H9 (cell line): Measurements from ENCODE around the gene DYRK2. TPM values are rescaled to one million over a fixed set of nuclear protein-coding genes. Genes with fewer than 3 reads are reported as not detected.

Source experiments
- DNase-seq: peaks from one replicate; pipeline ENCODE4 v3.0.0-alpha.2; 2017
- H2AFZ ChIP-seq: one replicate; pipeline ENCODE4 v1.6.1; 2013; ENCODE audit warnings: mild to moderate bottlenecking, low read length, control low read depth, moderate library complexity
- H2AK5ac ChIP-seq: 2 replicates; pipeline ENCODE4 v1.6.1; 2013; ENCODE audit warnings: low read length, control low read depth, mixed read lengths; ENCODE audit not compliant: insufficient read length
- H2BK120ac ChIP-seq: one replicate; pipeline ENCODE4 v1.6.1; 2013; ENCODE audit warnings: low read depth, mild to moderate bottlenecking, low read length, control low read depth, inconsistent platforms; ENCODE audit not compliant: poor library complexity, severe bottlenecking
- H2BK12ac ChIP-seq: 2 replicates; pipeline ENCODE4 v1.6.1; 2013; ENCODE audit warnings: low read length, control low read depth, mixed read lengths, low read depth; ENCODE audit not compliant: insufficient read length
- H2BK15ac ChIP-seq: 2 replicates; pipeline ENCODE4 v1.6.1; 2013; ENCODE audit warnings: low read depth, low read length, control low read depth
- H2BK20ac ChIP-seq: one replicate; pipeline ENCODE4 v1.6.1; 2013; ENCODE audit warnings: low read depth, mild to moderate bottlenecking, low read length, control low read depth, inconsistent platforms; ENCODE audit not compliant: poor library complexity, severe bottlenecking
- H2BK5ac ChIP-seq: 2 replicates; pipeline ENCODE4 v1.6.1; 2013; ENCODE audit warnings: low read length, control low read depth, mixed read lengths; ENCODE audit not compliant: insufficient read length
- H3K14ac ChIP-seq: 2 replicates; pipeline ENCODE4 v1.6.1; 2013; ENCODE audit warnings: low read length, control low read depth; ENCODE audit not compliant: insufficient read depth
- H3K18ac ChIP-seq: 2 replicates; pipeline ENCODE4 v1.6.1; 2013; ENCODE audit warnings: low read depth, mild to moderate bottlenecking, mixed read lengths, low read length, control low read depth; ENCODE audit not compliant: insufficient read length
- H3K23ac ChIP-seq: 2 replicates; pipeline ENCODE4 v1.6.1; 2013; ENCODE audit warnings: low read length, control low read depth, mixed read lengths, low read depth; ENCODE audit not compliant: insufficient read length
- H3K23me2 ChIP-seq: 2 replicates; pipeline ENCODE4 v1.6.1; 2013; ENCODE audit warnings: low read depth, mild to moderate bottlenecking, mixed read lengths, low read length, control low read depth; ENCODE audit not compliant: insufficient read length, poor library complexity, severe bottlenecking
- H3K27ac ChIP-seq: 2 replicates; pipeline ENCODE4 v1.5.1; 2013; ENCODE audit warnings: low read length, control low read depth, mixed read lengths, low read depth; ENCODE audit not compliant: insufficient read length
- H3K27me3 ChIP-seq: 2 replicates; pipeline ENCODE4 v1.6.1; 2013; ENCODE audit warnings: low read length, control low read depth, inconsistent platforms; ENCODE audit not compliant: insufficient read depth
- H3K4ac ChIP-seq: 2 replicates; pipeline ENCODE4 v1.6.1; 2013; ENCODE audit warnings: low read depth, mild to moderate bottlenecking, control low read depth, inconsistent platforms, low read length, moderate library complexity
- H3K4me1 ChIP-seq: 2 replicates; pipeline ENCODE4 v1.6.1; 2013; ENCODE audit warnings: low read length, control low read depth, inconsistent platforms; ENCODE audit not compliant: insufficient read depth
- H3K4me2 ChIP-seq: 2 replicates; pipeline ENCODE4 v1.6.1; 2013; ENCODE audit warnings: low read length, control low read depth, mixed read lengths; ENCODE audit not compliant: insufficient read length, insufficient read depth
- H3K56ac ChIP-seq: 2 replicates; pipeline ENCODE4 v1.6.1; 2013; ENCODE audit warnings: low read depth, mild to moderate bottlenecking, mixed read lengths, low read length, control low read depth; ENCODE audit not compliant: insufficient read length
- H3K79me1 ChIP-seq: 2 replicates; pipeline ENCODE4 v1.6.1; 2013; ENCODE audit warnings: low read depth, mild to moderate bottlenecking, moderate library complexity, low read length, control low read depth, inconsistent platforms; ENCODE audit not compliant: insufficient read depth, poor library complexity, severe bottlenecking
- H3K79me2 ChIP-seq: 2 replicates; pipeline ENCODE4 v1.6.1; 2013; ENCODE audit warnings: low read length, control low read depth, inconsistent platforms; ENCODE audit not compliant: insufficient read depth
- H3K9ac ChIP-seq: 2 replicates; pipeline ENCODE4 v1.6.1; 2013; ENCODE audit warnings: low read length, control low read depth, mixed read lengths; ENCODE audit not compliant: insufficient read length; ENCODE audit errors: extremely low read depth
- H3K9me3 ChIP-seq: one replicate; pipeline ENCODE4 v1.6.1; 2013; ENCODE audit warnings: low read depth, low read length, inconsistent platforms; ENCODE audit not compliant: control insufficient read depth
- H3T11ph ChIP-seq: one replicate; pipeline ENCODE4 v1.6.1; 2013; ENCODE audit warnings: mild to moderate bottlenecking, low read length, control low read depth, inconsistent platforms
- H4K20me1 ChIP-seq: one replicate; pipeline ENCODE4 v1.6.1; 2013; ENCODE audit not compliant: control insufficient read depth, insufficient read length, insufficient read depth
- H4K5ac ChIP-seq: 2 replicates; pipeline ENCODE4 v1.6.1; 2013; ENCODE audit warnings: low read depth, mild to moderate bottlenecking, mixed read lengths, low read length, control low read depth; ENCODE audit not compliant: insufficient read length
- H4K8ac ChIP-seq: replicated peaks from 2 replicates; pipeline ENCODE4 v1.6.1; 2013; ENCODE audit warnings: low read length, control low read depth, mixed read lengths, low read depth; ENCODE audit not compliant: insufficient read length
- H4K91ac ChIP-seq: 2 replicates; pipeline ENCODE4 v1.6.1; 2013; ENCODE audit warnings: low read depth, mild to moderate bottlenecking, moderate library complexity, mixed read lengths, low read length, control low read depth; ENCODE audit not compliant: insufficient read length
- H3K27ac Mint-ChIP-seq, 3 experiments: 2 replicates in 2 of 3; 3 replicates in 1 of 3; pipeline ENCODE4 v1.8.0; 2020 to 2021; ENCODE audit warnings: mixed read lengths in 3 of 3, mild to moderate bottlenecking in 1 of 3, moderate library complexity in 1 of 3
- H3K27me3 Mint-ChIP-seq: 2 replicates; pipeline ENCODE4 v1.8.0; 2021; ENCODE audit warnings: low read depth, mild to moderate bottlenecking, moderate library complexity, mixed read lengths
- H3K36me3 Mint-ChIP-seq, 3 experiments: 2 replicates in 2 of 3; 3 replicates in 1 of 3; pipeline ENCODE4 v1.8.0; 2020 to 2021; ENCODE audit warnings: low read depth in 3 of 3, mixed read lengths in 3 of 3; ENCODE audit not compliant: insufficient read depth in 1 of 3
- H3K4me1 Mint-ChIP-seq, 2 experiments: 2 replicates each; pipeline ENCODE4 v1.8.0; 2020; ENCODE audit warnings: mixed read lengths in 2 of 2
- H3K4me3 Mint-ChIP-seq, 2 experiments: 2 replicates in 1 of 2; 3 replicates in 1 of 2; pipeline ENCODE4 v1.8.0; 2020 to 2021; ENCODE audit warnings: mild to moderate bottlenecking in 2 of 2, mixed read lengths in 2 of 2, moderate library complexity in 1 of 2
- H3K9me3 Mint-ChIP-seq, 2 experiments: 2 replicates in 1 of 2; 3 replicates in 1 of 2; pipeline ENCODE4 v1.8.0; 2020; ENCODE audit warnings: mild to moderate bottlenecking in 2 of 2, mixed read lengths in 2 of 2, moderate library complexity in 1 of 2
- CTCF ChIP-seq: fragments of 200-600 bp; sonication (generic); conservative IDR thresholded peaks from 3 replicates; pipeline ENCODE4 v1.8.0; 2021; ENCODE audit warnings: antibody characterized with exemption, mild to moderate bottlenecking
- WGBS: extraction: QIAGEN DNeasy Blood & Tissue Kit; methylation state at CpG from one replicate; pipeline ENCODE4 v1.1.7; 2013; ENCODE audit warnings: missing lambda C conversion rate, low lambda C conversion rate, mixed read lengths; ENCODE audit not compliant: insufficient read length; ENCODE audit errors: extremely low coverage; 5-methylcytosine and 5-hydroxymethylcytosine counted together
- total RNA-seq: library from RNA; stranded (reverse); gene quantifications from 2 replicates; pipeline ENCODE4 v1.2.1, GENCODE V29; 2021

The DYRK2 gene
- total RNA-seq, 1 experiment from 2014 or later, result 40.6 TPM

DNA sequence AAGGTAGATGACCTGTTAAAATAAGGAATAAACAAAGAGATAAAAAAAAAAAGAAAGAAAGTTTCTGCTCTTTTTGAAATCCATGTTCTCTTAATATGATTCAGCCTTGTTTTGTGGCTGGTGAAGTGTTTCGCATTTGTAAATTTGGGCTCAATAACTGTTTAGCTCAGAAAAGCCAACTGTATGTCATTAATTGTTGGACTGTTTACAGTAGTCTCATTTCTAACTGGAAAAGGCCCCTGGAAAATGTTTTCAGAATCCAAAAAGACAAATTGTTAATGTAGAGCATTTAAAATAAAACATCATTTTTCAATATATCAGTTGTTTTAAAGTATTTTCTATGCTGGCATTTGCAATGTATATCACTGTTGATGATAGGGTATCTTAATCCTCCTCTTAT is 47.4 kb upstream of the DYRK2 start:
- TF ChIP-seq CTCF, result no peak
- Histone ChIP-seq H3K56ac (no peak overlapping the region), H3K23me2 (no peaks in the 10 kb centered on the region), H3K18ac (no peak overlapping the region), H3K27me3 (no peaks in the 10 kb centered on the region), H3K27ac (no peak overlapping the region), H3K23ac (no peak overlapping the region), H3K4me2 (no peak overlapping the region), H4K8ac (no peak overlapping the region), H2BK5ac (no peak overlapping the region), H3K79me2 (no peaks in the 10 kb centered on the region), H2AFZ (no peak overlapping the region), H3K4me1 (peaks cover 3% of the 10 kb centered on the region; the same call in 1 of the 2 replicates), H2BK120ac (no peak overlapping the region), H2AK5ac (no peak overlapping the region), H3K9me3 (no peaks in the 10 kb centered on the region), H4K20me1 (no peaks in the 10 kb centered on the region), H3T11ph (no peak overlapping the region), H3K4ac (no peak overlapping the region), H3K79me1 (no peaks in the 10 kb centered on the region), H2BK15ac (no peak overlapping the region), H4K91ac (no peak overlapping the region), H4K5ac (no peak overlapping the region), H3K14ac (no peak overlapping the region), H2BK20ac (no peak overlapping the region), H2BK12ac (no peak overlapping the region), H3K9ac (no peak overlapping the region)
- peaks cover 8 to 15% of the 10 kb centered on the region in 2 experiments for H3K4me1 Mint-ChIP-seq
- H3K36me3 Mint-ChIP-seq, result peaks cover 0 to 11% (median 6%) of the 10 kb centered on the region in 3 experiments; a peak in 5 of 7 replicates
- no peak overlapping the region for H3K4me3 Mint-ChIP-seq
- peaks cover 9 to 16% of the 10 kb centered on the region in 2 experiments; a peak in 4 of 5 replicates for H3K9me3 Mint-ChIP-seq
- WGBS, result no CpG with 5 or more reads among the region's 1 CpG
- H3K27ac Mint-ChIP-seq, result no peak overlapping the region
- no peak for DNase-seq
- 0 out of 2 replicates have a peak, but pooled peaks cover 2% of the 10 kb centered on the region for H3K27me3 Mint-ChIP-seq
